ENCODE data around the gene AFDN. TPM values are rescaled to one million over a fixed set of nuclear protein-coding genes. Genes with fewer than 3 reads are reported as not detected.
A peak's percentile ranks its signal among the peaks of the same experiment; 100 is the strongest.

AFDN gene
- total and polyA plus RNA-seq, 2 experiments from 2014 or later, result 66.9 to 200 TPM

GRCh38 chr6:167855825-167856425, 29.2 kb downstream of the AFDN start (continued):
- TF ChIP-seq EZH2 (IDR thresholded peaks at IDR 0.05; ENCODE audit: low read depth, unreplicated experiment), result no peak

GRCh38 chr6:167856474-167856873, 29.8 kb downstream of the AFDN start:
- TF ChIP-seq ZNF462 (CRISPR knock-in tag; IDR thresholded peaks at IDR 0.05), result no peak
- TF ChIP-seq CREB1 (CRISPR knock-in tag; IDR thresholded peaks at IDR 0.05; ENCODE audit: low read depth), result no peak
- no peak for TF ChIP-seq ZNF114 (CRISPR knock-in tag; IDR thresholded peaks at IDR 0.05)
- Mint-ChIP-seq H3K4me3 (no peak overlapping the region), H3K27ac (peak overlapping the region; percentile 50; the same call in 1 of the 2 replicates), H3K36me3 (ENCODE audit: low read depth) (no peaks in the 10 kb centered on the region), H3K27me3 (ENCODE audit: insufficient read depth, low read depth, poor library complexity) (no peaks in the 10 kb centered on the region), H3K9me3 (no peaks in the 10 kb centered on the region), H3K4me1 (peaks cover 82% of the 10 kb centered on the region)
- H2AFZ ChIP-seq, result no peak overlapping the region
- H3K4me1 ChIP-seq (ENCODE audit: insufficient read depth), result peaks cover 57% of the 10 kb centered on the region
- H3K36me3 ChIP-seq (ENCODE audit: insufficient read depth), result no peaks in the 10 kb centered on the region
- no peaks in the 10 kb centered on the region for H3F3A ChIP-seq (replicated peaks; ENCODE audit: low read depth)
- H3K9me2 ChIP-seq (ENCODE audit: insufficient read depth), result no peaks in the 10 kb centered on the region
- ATAC-seq, result no peak
- no peak for DNase-seq (ENCODE audit: low spot score)
- H4K20me1 ChIP-seq (replicated peaks; ENCODE audit: insufficient read depth), result 0 out of 2 replicates have a peak, but pooled peaks cover 2% of the 10 kb centered on the region
- H3K27ac ChIP-seq (ENCODE audit: low read depth), result peak overlapping the region; percentile 20; the same call in 1 of the 2 replicates
- no peak overlapping the region for H3K4me3 ChIP-seq
- H3K27me3 ChIP-seq (ENCODE audit: insufficient read depth), result no peaks in the 10 kb centered on the region
- peaks cover 100% of the 10 kb centered on the region for H3K79me2 ChIP-seq (replicated peaks; ENCODE audit: insufficient read depth)
- H3K4me2 ChIP-seq, result peak overlapping the region; percentile 39
